ENCODE measurements around the gene RGS3.

Gene RGS3

DNA sequence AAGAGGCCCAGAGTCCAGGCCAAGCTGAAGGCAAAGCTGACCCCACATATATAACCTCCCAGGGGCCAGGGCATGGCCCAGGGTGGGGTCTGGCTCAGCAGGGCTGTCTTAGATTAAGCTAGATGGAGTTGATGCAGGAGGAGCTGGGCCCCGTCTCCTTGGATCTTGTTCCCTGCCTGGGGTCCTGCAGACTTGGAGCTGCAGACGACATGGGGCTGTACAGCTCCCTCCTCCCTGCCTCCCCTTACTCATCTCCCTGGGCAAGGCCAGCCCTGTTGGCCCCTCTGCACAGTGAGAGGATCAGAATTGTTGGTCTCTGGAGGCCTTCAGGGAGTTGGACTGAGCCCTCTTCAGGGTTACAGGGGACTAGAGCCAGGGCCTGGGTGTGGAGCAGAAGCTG is 134.9 kb downstream of the RGS3 start:
- DNase-seq (ENCODE audit: low read depth in 4 of 4, low spot score in 1 of 4) = no peak

DNA sequence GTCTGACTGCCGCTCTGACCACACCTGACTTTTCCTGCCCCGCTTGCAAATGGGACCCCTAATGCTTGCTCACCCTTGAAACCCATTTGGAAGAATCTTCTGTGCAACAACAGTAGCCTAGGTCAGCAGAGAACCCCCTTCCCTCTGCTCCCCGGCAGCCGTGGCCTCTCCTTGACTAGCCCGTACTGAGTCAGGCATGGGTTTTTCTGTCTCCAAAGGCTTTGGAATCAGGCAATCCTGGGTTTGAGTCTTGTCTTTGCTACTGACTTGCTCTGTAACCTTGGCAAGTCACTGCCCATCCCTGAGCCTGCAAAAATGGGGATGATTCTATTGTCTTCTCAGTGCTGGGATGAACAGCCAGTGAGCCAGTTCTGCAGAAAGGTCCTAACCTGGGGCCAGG is 135.4 kb downstream of the RGS3 start:
- DNase-seq (ENCODE audit: low read depth in 4 of 4, low spot score in 1 of 4) = no peak

GRCh38 chr9:113599646-113600022 is 136.1 kb downstream of the RGS3 start:
- no peak for DNase-seq (ENCODE audit: low read depth in 4 of 4, low spot score in 1 of 4)

GRCh38 chr9:113600023-113600823 is 136.7 kb downstream of the RGS3 start:
- DNase-seq (ENCODE audit: low read depth in 4 of 4, low spot score in 1 of 4) = no peak

DNA sequence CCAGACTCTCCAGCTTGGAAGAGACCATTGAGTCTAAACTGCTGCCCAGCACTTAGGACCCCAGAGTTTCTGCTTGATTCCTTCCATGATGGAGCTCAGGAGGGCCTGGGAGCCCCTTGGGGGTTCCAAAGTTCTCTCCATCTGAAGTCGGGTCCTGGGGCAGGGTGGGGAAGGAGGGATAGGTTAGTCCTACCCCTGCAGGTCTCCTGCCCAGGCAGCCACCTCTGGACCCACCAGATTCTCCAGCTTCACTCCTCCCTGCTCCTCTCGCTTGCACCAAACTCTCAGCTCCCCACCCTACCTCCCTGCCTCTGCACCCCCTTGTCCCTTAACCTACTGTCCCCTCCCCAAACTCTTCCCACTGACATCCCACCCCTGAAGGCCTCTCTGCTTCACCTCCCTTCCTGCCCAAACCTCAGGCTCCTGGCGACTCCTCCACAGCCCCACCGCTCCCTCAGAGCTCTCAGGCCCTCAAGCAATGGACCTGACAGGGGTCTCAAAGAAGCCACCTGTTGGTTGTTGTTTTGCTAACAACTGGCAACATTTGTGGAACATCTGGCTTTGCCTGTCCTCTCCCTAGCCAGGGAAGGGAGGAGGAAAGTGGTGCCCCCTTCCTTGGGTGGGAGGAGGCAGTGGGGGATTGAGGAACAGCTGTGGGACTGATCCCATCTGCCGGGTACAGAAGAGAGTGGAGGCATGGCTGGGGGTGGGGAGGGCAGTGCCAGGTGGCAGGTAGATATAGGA is 137.5 kb downstream of the RGS3 start:
- DNase-seq (ENCODE audit: low read depth in 4 of 4, low spot score in 1 of 4) = no peak

GRCh38 chr9:113601656-113602055 is 138.1 kb downstream of the RGS3 start:
- no peak for DNase-seq (ENCODE audit: low read depth in 4 of 4, low spot score in 1 of 4)

DNA sequence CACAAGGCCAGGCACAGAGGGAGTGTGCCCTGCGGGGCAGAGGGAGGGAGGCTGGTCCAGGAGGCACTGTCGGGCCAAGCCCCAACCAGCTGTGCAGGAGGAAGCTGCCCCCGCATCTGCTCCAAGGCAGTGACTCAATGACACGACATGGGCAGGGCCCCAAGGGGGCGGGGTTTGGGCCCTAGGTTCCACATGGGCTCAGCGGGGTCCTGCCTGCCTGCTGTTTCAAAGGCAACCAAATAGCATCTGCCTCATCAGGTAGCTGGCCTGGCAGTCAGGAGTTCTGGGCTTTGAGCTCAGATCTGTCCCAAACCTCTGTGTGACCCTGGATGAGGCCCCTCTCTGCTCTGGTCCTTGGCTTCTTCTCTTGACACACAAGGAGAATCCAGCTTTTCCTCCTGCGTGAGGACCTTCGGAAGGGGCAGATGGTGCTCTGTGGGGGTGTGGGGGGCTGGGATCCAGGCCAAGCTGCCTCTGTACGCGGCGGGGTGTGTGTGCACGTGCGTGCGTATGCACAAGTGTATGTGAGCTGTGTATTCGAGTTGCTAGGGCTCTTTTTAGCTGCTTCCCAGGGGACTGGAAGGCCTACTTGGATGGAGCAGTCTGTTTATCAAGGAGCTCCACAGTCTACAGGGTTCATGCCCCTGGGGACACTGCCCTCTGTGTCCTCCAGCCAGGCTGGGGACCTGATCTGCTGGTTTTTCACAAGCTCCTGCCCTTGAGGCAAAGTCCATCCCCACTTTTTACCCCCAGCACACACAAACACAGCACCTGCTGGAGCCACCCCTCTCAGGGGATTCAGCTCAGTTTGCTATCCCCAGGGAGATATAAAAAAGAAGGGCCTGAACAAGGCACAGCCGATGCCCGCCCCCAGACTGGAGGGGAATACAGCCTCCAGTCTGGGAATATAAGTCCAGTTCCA is 138.9 kb downstream of the RGS3 start:
- peak in 3 of 4 experiments; percentile 35 to 65 (median 46) for DNase-seq (ENCODE audit: low read depth in 4 of 4, low spot score in 1 of 4)

GRCh38 chr9:113603048-113603375 is 139.5 kb downstream of the RGS3 start:
- DNase-seq (ENCODE audit: low read depth in 4 of 4, low spot score in 1 of 4) = no peak

- DNase-seq (ENCODE audit: low read depth in 4 of 4, low spot score in 1 of 4) = no peak
These were observed 140.2 kb downstream of the RGS3 start for GRCh38 chr9:113603773-113604172.

DNA sequence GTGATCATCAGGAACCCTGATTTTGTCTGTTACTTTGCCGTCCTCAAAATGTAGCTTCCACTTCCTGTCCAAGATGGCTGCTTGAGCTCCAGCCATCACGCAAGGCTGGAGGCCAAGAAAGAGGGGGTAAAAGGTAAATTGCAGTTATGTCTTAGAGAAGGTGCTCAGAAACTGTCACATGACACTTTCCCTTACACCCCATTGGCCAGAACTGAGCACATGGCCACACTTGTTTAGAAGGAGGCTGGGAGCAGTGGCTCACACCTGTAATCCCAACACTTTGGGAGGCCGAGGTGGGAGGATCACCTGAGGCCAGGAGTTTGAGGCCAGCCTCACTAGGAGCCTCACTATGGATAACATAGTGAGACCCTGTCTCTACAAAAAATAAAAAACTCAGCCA is 140.9 kb downstream of the RGS3 start:
- no peak for DNase-seq (ENCODE audit: low read depth in 4 of 4, low spot score in 1 of 4)

- no peak for DNase-seq (ENCODE audit: low read depth in 4 of 4, low spot score in 1 of 4)
These were observed 143.0 kb downstream of the RGS3 start for GRCh38 chr9:113606510-113606909.

DNA sequence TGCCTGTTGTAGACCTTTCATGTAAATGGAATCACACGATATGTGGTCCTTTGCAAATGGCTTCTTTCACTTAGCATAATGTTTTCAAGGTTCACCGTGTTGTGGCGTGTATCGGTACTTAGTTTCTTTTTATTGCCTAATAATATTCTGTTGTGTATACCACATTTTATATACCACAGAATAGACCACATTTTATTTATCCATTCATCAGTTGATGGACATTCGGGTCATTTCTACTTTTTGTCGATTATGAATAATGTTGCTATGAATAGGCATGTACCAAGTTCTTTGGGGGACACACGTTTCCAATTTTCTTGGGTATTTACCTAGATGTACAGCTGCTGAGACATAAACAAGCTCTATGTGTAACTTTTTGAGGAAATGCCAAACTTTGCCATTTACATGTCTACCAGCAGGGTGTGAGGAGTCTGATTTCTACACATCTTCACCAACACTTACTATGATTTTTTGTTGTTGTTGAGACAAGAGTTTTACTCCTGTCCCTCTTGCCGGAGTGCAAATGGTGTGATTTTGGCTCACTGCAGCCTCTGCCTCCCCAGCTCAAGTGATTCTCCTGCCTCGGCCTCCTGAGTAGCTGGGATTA is 144.7 kb downstream of the RGS3 start:
- no peak for DNase-seq (ENCODE audit: low read depth in 4 of 4, low spot score in 1 of 4)

DNA sequence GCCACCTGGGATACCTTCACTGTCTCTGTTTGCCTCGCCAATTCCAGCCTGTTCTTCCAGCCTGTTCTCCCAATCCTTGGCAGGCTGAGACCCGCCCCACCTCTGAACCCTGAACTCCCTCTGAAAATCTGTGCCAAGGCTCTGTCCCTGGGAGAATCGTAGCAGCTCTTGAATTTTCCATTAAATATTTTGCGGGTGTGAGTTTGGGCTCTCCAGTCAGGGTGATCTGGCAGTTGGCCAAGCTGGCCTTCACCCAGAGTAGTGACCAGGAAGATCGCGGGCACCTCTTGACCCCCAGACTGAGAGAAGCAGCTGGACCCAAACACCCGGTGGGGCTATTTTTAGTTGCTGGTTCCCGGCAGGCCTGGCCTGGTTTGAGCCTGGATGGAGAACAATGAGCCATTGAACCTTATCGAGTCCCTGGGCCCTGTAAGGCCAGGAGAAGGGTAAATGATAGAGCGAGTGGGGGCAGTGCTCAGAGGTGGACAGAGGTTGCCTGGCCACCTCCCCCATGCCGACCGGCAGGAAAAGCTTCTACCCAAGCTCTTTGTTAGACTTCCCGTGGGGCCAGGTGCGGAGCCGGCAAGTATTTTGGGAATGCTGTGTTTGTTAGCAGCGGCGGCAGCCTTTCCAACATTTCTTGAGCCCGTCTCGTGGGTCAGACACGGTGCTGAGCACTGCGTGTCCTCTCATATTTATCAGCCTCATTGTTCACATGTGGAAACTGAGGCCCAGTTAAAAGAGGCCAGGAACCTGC is 146.2 kb downstream of the RGS3 start:
- DNase-seq (ENCODE audit: low read depth in 4 of 4, low spot score in 1 of 4) = no peak

DNA sequence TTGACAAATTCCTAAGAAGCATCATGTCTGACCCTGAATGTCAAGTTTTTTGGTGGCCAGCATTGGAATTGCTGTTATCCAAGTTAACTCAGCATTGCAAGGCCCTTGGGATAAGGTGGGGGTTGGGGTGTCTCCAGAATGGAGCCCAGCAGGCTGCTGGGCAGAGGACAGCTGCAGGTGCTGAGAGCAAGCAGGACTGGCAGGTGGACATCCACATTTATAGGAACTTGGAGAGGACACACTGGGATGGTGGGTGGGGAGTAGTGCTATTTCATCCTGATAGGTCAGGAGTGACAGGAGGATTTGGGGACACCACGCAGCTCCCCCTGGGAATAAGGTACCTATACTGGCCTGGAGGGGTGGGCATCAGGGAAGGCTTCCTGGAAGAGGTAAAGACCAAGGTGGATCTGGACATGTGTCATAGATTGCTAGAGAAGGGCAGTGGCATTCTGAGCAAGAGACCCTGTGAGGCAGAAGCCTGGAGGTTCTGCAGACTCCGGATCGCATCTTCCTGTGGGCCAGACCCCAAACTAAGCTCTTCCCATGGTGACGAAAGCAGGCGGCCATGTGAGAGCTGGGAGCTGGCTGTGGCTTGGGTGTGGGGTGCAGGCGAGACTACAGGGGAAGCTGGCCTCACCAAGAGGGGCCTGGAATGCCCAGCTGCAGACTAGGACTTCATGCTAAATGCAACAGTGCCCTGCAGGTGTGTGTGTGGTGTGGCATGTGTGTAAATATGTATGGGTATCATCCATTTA is 148.1 kb downstream of the RGS3 start:
- DNase-seq (ENCODE audit: low read depth in 4 of 4, low spot score in 1 of 4) = no peak

DNA sequence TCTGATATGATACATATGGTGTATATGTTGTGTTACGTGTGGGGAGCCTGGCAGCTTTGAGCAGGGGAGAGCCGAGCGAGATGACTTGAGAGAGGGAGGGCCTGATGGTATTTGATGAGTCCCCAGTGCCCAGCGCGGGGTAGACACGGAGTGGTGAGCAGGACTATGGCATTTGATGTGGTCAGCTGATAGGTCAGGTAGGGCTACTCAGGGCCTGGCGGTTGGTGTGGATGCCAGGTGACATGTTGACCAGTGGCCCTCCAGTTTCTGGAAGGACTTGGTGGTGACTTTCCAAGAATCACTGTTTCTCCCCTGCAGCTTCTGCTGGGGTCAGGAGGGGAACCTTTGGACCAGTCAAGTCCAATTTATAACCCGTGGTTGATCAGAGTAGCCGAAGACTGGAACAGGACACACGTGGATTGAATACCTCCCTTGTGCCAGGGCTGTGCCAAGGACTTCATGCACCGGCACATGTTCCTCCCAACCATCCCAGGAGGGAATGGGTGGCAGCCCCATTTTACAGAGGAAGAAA is 148.8 kb downstream of the RGS3 start:
- DNase-seq (ENCODE audit: low read depth in 4 of 4, low spot score in 1 of 4) = no peak

- no peak for DNase-seq (ENCODE audit: low read depth in 4 of 4, low spot score in 1 of 4)
These were observed 149.3 kb downstream of the RGS3 start for GRCh38 chr9:113612828-113613227.

GRCh38 chr9:113613815-113614413 is 150.4 kb downstream of the RGS3 start:
- DNase-seq (ENCODE audit: low read depth in 4 of 4, low spot score in 1 of 4) = no peak

DNA sequence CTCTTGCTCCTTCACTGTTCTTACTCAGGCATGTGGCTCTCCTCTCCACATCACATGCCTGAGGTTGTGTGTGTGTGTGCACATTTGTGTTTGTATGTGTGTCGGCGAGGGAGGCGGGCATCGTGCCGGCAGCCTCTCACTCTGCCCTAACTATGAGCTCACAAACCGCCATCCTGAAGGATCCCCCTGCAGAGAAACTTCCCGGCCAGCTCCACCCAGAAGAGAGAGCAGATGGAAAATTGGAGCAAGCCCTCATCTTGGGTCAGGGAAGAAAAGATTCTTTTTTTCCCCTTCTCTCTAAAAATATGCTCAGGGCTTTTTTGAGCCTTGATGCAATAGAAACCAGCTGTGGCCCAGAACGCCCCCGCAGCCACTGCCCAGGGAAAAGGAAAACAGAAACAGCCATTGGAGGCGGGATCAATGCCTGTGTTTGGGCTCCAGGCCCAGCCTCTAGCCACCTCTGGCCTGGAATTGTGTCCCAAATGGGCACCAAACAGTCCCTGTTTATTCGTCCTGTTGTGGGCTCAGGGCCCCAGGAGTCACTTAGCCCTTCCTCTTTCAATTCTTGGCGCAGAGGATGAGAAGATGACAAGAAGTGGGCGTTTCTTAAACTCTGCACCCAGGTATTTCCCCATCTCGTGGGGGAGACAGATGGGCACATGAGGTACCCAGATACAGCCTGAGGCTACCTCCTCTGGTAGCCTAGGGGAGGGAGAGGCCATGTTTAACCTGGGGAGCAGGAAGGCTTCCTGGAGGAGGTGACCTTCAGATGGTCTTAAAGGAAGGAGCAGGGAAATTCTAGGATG is 151.5 kb downstream of the RGS3 start:
- DNase-seq (ENCODE audit: low read depth in 4 of 4, low spot score in 1 of 4) = no peak

Measured in stimulated activated CD4-positive, alpha-beta T cell treated with anti-CD3 and anti-CD28 coated beads, Interleukin-1b, Interleukin-23, amount 100 ng/mL, for 24 hours (primary cell).